Measurements from ENCODE around the gene PPP1R10.
"Not testable (repeated sequence)": the region's sequence is repeated elsewhere in the genome, so short reads cannot be mapped to it uniquely, and the experiment has no call there.

The PPP1R10 gene

DNA sequence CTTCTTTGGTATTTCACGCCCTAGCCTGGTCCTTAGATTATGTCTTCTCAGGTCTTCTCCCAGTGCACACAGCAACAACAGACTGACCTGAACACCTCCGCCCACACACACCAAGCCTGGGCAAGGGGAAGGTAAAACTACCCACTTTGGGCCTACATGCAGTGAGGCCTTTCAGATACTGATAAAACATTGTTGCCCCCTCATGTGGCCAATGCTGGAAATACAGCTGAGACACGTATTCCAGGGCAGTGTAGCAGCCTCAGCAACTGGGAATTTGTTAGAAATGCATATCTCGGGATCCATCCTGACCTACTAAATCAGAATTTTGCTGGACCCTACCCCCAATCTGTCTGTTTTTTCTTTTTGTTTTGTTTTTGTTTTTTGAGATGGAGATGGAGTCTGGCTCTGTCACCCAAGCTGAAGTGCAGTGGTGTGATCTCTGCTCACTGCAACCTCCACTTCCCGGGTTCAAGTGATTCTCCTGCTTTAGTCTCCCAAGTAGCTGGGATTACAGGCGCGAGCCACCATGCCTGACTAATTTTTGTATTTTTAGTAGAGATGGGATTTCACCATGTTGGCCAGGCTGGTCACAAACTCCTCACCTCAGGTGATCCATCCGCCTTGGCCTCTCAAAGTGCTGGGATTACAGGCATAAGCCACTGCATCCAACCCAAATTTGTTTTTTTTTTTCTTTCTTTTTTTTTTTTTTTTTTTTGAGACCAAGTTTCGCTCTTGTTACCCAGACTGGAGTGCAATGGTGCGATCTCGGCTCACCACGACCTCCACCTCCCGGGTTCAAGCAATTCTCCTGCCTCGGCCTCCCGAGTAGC lies 19.5 kb downstream of the PPP1R10 start:
- not testable (repeated sequence) for FAIRE-seq

DNA sequence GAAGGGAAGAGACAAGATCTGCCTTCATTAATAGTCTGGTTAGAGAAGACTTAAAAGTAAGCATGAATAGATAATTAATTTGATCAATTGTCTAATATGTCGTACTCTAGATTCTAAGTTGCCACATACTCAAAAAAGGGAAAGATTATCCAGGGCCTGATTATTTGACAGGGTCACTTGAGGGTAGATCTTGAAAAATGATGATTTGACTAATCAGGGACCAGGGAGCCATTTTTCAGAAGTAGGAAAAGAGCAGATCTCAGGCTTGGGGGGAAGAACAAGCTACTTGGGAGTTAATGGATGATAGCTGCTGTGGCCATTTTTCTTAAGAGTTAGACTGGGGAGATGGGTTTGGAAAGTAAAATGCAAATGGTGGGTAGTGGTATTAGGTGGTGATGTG lies 24.8 kb downstream of the PPP1R10 start:
- no peak for FAIRE-seq

- no peak for FAIRE-seq
These were observed 26.0 kb downstream of the PPP1R10 start for GRCh38 chr6:30591008-30591407.

DNA sequence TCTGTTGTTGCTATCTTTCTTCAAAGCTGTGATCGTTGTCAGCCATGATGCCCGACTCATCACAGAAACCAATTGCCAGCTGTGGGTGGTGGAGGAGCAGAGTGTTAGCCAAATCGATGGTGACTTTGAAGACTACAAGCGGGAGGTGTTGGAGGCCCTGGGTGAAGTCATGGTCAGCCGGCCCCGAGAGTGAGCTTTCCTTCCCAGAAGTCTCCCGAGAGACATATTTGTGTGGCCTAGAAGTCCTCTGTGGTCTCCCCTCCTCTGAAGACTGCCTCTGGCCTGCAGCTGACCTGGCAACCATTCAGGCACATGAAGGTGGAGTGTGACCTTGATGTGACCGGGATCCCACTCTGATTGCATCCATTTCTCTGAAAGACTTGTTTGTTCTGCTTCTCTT lies 26.5 kb downstream of the PPP1R10 start:
- no peak for FAIRE-seq

DNA sequence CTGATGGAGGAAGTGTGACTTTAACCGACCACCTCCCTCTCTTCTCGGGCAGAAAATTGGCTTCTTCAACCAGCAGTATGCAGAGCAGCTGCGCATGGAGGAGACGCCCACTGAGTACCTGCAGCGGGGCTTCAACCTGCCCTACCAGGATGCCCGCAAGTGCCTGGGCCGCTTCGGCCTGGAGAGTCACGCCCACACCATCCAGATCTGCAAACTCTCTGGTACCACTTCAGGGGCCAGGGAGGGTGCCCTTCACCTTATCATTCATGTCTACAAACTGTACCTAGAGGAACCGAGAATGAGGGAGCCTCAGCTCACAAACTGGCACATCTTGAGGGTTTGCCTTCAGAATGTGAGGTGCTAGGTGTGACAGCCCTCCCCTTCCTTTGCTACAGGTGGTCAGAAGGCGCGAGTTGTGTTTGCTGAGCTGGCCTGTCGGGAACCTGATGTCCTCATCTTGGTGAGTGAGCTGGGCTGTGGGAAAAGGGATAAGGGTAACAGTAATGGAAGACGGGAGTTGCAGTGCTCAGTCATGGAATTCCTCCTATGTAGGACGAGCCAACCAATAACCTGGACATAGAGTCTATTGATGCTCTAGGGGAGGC lies 27.2 kb downstream of the PPP1R10 start:
- no peak for FAIRE-seq

GRCh38 chr6:30583921-30584320 lies 33.1 kb downstream of the PPP1R10 start:
- FAIRE-seq, result no peak

DNA sequence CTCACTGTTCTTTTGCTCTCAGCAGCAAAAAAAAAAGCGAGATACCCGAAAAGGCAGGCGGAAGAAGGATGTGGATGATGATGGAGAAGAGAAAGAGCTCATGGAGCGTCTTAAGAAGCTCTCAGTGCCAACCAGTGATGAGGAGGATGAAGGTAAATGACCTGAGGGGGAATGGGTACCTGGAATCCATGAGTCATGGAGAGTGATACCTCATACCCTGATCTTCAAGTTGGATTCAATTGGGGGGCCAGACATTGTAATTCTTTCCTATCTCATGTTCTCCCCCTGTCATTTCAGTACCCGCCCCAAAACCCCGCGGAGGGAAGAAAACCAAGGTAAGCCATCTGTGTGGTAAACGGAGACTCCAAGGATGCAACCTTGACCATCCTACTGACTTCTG lies 39.0 kb downstream of the PPP1R10 start:
- no peak for FAIRE-seq

DNA sequence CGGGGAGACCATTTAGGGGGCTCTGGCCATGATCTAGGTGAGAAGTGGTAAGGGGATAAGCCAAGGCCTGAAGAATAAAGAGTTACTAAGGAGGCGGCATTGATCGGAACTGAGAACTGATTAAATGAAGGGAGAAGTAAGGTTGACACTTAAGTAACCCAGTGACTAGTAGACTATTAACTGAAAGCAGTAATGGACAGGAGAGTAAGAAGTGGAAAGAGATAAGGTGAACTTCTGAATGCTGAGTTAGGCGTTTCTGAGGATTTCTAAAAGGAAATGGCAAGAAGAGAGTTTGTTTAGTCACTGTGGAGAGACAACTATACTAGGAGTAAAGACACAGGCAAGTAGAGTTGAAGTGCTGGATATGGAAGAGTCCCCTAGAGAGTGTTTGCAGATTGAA lies 43.9 kb downstream of the PPP1R10 start:
- FAIRE-seq, result no peak

DNA sequence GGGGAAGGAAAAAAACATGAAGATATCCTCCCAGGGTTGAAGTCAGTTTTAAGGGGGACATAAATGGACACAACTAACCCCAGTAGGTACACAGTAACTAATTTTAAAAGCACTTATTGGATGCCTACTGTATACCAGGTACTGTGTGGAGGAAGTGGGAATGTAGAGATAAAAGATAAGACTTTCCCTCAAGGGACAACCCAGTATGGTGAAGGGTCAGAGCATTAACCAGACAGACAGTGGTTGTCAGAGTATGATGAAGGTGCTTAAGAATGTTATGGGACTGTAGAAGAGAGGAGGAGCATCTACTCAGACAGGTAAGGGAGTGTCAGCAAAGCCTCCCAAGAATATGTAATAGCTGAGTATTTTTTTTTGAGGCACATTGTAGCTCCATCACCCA lies 44.9 kb downstream of the PPP1R10 start:
- FAIRE-seq, result no peak

DNA sequence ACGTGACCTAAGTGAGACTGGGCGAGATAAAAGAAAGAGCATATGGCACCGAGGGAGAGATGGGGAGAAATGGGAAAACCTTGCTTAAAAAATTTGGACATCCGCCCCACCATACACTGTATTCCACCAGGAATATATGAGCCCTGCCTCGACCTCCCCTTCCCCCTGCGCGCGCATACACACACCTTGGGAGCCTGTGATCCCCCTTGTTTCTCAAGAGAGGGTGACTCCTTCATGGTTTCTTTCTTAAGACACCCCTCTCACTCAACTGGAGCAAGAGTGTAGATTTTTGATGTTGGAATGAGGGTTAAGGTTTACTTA lies 45.3 kb downstream of the PPP1R10 start:
- FAIRE-seq, result no peak

- FAIRE-seq, result peak; percentile 92
These were observed 45.8 kb downstream of the PPP1R10 start, which contains the start of gene ABCF1 for GRCh38 chr6:30571075-30571761. Gene ABCF1, plus strand, starts transcription at chr6:30571442. Its CDS starts 46 bp downstream, at chr6:30571488.

- FAIRE-seq, result no peak
These were observed 46.3 kb downstream of the PPP1R10 start for GRCh38 chr6:30570740-30571074.

- FAIRE-seq, result no peak
These were observed 46.8 kb downstream of the PPP1R10 start for GRCh38 chr6:30570263-30570662.

- FAIRE-seq, result no peak
These were observed 48.8 kb downstream of the PPP1R10 start for GRCh38 chr6:30568245-30568644.

- no peak for FAIRE-seq
These were observed 51.3 kb downstream of the PPP1R10 start for GRCh38 chr6:30565772-30566171.

DNA sequence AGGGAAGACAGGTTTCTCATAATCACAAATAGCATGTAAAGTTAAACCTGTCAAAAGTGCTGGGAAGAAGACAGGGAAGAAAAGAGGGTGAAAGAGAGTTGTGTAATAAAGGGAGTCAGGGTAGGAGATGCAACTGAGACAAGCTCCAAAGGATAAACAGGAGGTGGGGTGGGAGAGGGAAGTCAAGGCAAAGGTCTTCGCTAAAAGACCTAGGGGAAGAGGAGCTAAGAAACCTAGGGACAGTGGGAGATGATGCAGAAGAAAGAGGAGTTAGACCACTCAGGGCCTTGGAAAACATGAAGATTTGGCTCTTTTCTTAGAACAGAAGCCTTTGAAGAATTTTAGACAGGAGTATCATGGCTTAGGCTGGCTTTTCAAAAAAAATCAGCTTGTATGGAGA lies 52.9 kb downstream of the PPP1R10 start:
- FAIRE-seq, result no peak

DNA sequence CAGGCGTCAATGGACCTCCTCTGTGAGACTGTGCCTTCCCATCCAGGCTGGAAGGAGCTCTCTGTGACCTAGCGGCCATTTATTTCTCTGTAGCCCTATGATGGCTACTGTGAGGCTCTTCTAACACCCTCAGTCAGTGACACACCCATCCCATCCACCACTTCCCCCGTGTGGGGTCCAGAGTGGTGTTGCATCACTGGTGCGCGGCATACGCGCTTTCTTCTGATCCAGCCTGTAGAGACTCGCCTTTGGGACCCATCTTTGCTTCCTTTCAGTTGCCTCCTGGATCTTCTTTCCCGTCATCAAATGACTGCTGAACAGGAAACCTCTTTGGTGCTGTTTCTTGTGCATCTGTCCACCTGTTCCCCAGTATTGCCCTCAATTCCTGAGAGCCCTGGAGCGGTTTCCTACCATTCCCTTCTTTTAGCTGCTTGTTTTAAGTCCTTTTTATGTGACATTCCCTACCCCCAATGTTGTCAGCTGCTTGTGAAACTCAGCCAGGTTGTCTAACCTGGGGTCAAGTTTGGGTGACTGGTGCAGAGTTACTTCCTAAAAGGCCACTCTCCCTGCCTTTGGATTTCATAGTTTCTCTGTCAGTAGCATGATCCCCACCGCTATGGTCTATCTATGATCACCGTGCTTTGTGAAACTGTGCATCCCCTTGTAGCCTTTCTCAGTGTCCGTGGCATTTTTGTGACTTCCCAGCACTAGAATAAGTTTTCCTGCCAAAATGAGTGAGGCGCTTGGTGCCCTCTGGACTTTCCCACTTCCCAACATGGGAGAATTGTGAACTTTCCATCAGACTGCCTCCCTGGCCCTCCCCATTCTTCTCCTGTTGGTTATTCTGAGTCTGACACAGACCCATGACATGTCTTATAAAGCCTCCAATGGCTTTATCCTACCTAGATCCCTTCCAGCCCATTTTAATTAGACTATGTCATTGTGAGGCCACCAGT lies 54.3 kb downstream of the PPP1R10 start:
- no peak for FAIRE-seq

GRCh38 chr6:30560930-30561329 lies 56.1 kb downstream of the PPP1R10 start:
- no peak for FAIRE-seq

DNA sequence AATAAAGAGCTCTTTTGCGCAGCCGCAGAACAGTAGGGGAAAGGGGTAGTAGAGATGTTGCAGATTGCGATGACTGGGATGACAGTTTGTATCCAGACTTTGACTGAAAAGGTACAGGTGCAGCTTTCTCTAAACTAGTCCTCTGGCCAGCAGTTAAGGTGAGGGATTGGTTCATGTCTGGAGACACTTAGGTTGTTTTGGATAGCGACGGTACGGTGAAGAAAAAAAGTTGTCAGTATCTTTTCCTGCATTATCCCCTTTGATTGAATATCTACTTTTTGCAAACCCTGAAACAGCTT lies 59.4 kb downstream of the PPP1R10 start:
- no peak for FAIRE-seq

GRCh38 chr6:30556906-30557682 lies 59.9 kb downstream of the PPP1R10 start, which contains the start of gene PRR3:
Gene PRR3, plus strand, starts transcription at chr6:30557295. Its CDS starts 50 bp downstream, at chr6:30557345.
- FAIRE-seq, result no peak

DNA sequence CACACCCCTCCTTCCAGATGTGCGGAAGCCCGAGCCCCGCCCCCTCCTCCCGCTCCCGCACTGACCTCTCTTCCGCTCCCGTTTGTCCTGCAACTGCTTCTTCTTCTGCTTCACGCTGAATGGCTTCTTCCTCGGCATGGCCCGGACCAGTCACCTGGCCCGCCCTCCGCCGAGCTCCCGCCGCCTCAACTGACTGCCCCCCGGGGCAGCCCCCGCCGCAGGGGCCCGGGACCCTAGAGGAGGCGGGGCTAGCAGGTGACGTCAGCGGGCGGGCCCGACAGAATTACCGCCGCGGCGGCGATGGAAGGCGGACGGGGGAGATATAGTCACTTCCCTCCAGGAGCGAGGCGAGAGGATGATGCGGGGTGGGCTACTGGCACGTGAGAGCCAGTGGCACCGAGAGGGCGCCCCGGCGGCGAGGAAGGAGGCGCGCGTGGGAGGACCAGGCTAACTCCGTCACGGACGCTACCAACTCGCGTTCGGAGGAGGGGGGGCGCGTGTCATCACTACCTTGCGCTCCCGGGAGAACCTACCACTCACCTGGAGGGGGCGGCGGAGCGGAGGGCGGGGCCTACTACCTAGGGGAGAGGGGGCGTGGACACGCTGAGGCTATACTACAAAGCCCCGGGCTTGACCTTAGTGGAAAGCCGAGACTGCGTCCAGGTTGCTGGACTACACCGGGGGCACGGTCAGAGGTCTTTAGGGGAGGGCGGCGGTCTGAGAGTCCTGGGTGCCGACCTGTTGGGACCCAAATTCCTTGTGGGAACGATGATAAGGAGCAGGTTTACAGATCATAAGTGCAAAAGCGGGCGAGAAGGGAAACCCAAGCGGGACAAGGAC lies 60.8 kb downstream of the PPP1R10 start, which contains the start of gene GNL1:
Gene GNL1 (minus strand): TSS at position 424 of the 840 bp plus-strand sequence. CDS start 286 bp downstream, at position 138.
- FAIRE-seq, result no peak

All from endometrium (tissue), 2 donors.